ENCODE results near the gene ATXN2.

Gene ATXN2

GRCh38 chr12:111406474-111407376 lies 192.4 kb downstream of the ATXN2 start:
- 1% methylated on average over 28 of the region's 34 CpGs for WGBS
- Histone ChIP-seq H2AK5ac (ENCODE audit: low read length, severe bottlenecking) (peak overlapping the region; percentile 65), H2BK5ac (ENCODE audit: low read depth, low read length, poor library complexity, severe bottlenecking) (peak overlapping the region; percentile 70), H3K36me3 (ENCODE audit: control insufficient read depth in 1 of 2, insufficient read depth in 2 of 2, low read depth in 1 of 2, low read length in 2 of 2) (peaks cover 0 to 8% of the 10 kb centered on the region in 2 experiments), H3K79me1 (replicated peaks; ENCODE audit: low read length, poor library complexity, severe bottlenecking) (no peaks in the 10 kb centered on the region), H3K23ac (ENCODE audit: low read length in 2 of 2) (peak overlapping the region; percentile 91 to 98), H3K18ac (ENCODE audit: low read depth in 1 of 2, low read length in 2 of 2) (peak overlapping the region; percentile 94 to 100), H2BK15ac (ENCODE audit: low read depth, poor library complexity, severe bottlenecking) (peak overlapping the region; percentile 87), H2BK12ac (ENCODE audit: low read length in 2 of 2) (peak overlapping the region in 1 of 2 experiments; percentile 93), H3K4ac (ENCODE audit: low read depth in 1 of 2, low read length in 2 of 2) (peak overlapping the region; percentile 87 to 97), H3K4me3 (ENCODE audit: insufficient read depth in 1 of 2, low read depth in 1 of 2, low read length in 2 of 2) (peak overlapping the region; percentile 92 to 98), H3K27ac (ENCODE audit: low read length, poor library complexity, severe bottlenecking) (peak overlapping the region; percentile 94), H3K14ac (ENCODE audit: low read length in 2 of 2) (peak overlapping the region; percentile 66 to 99), H4K91ac (ENCODE audit: low read length) (peak overlapping the region; percentile 95), H3K4me2 (ENCODE audit: low read length, poor library complexity, severe bottlenecking) (peak overlapping the region; percentile 74), H2BK120ac (ENCODE audit: low read depth, low read length) (peak overlapping the region; percentile 97), H2AFZ (ENCODE audit: low read depth, low read length) (no peak overlapping the region), H3K4me1 (ENCODE audit: control insufficient read depth, insufficient read depth, low read depth, low read length) (peaks cover 49% of the 10 kb centered on the region), H3K9me3 (ENCODE audit: control insufficient read depth, low read length) (no peaks in the 10 kb centered on the region), H3K27me3 (ENCODE audit: control insufficient read depth in 1 of 2, insufficient read depth in 1 of 2, low read length in 2 of 2) (no peaks in the 10 kb centered on the region), H3K9ac (ENCODE audit: low read length) (peak overlapping the region; percentile 93), H4K8ac (ENCODE audit: low read length) (peak overlapping the region; percentile 96)
- peak; percentile 49 for DNase-seq

GRCh38 chr12:111405859-111406473 lies 193.1 kb downstream of the ATXN2 start, which contains the start of gene SH2B3:
SH2B3 (plus strand) TSS chr12:111405923; CDS start chr12:111418146, 12,223 bp downstream.
- peak within 1 kb of the TSS; percentile 93 for H3K9ac ChIP-seq (ENCODE audit: low read length)
- peak within 1 kb of the TSS; percentile 70 for H2BK5ac ChIP-seq (ENCODE audit: low read depth, low read length, poor library complexity, severe bottlenecking)
- DNase-seq: no peak
- no peaks in the 10 kb centered on the region for H3K27me3 ChIP-seq (ENCODE audit: control insufficient read depth in 1 of 2, insufficient read depth in 1 of 2, low read length in 2 of 2)
- peak within 1 kb of the TSS in 1 of 2 experiments; percentile 99 for H3K14ac ChIP-seq (ENCODE audit: low read length in 2 of 2)
- peaks cover 0 to 4% of the 10 kb centered on the region in 2 experiments for H3K36me3 ChIP-seq (ENCODE audit: control insufficient read depth in 1 of 2, insufficient read depth in 2 of 2, low read depth in 1 of 2, low read length in 2 of 2)
- H3K79me1 ChIP-seq (replicated peaks; ENCODE audit: low read length, poor library complexity, severe bottlenecking): peaks cover 3% of the 10 kb centered on the region
- H3K9me3 ChIP-seq (ENCODE audit: control insufficient read depth, low read length): no peaks in the 10 kb centered on the region
- H4K91ac ChIP-seq (ENCODE audit: low read length): peak within 1 kb of the TSS; percentile 95
- peak within 1 kb of the TSS; percentile 96 to 100 for H3K18ac ChIP-seq (ENCODE audit: low read depth in 1 of 2, low read length in 2 of 2)
- H2AFZ ChIP-seq (ENCODE audit: low read depth, low read length): peak within 1 kb of the TSS; percentile 58
- under 1% methylated on average over 25 of the region's 80 CpGs for WGBS
- peak within 1 kb of the TSS; percentile 55 to 93 for H2BK12ac ChIP-seq (ENCODE audit: low read length in 2 of 2)
- H2BK120ac ChIP-seq (ENCODE audit: low read depth, low read length): peak within 1 kb of the TSS; percentile 97
- peak within 1 kb of the TSS; percentile 87 for H2BK15ac ChIP-seq (ENCODE audit: low read depth, poor library complexity, severe bottlenecking)
- H3K23ac ChIP-seq (ENCODE audit: low read length in 2 of 2): peak within 1 kb of the TSS; percentile 91 to 98
- H4K8ac ChIP-seq (ENCODE audit: low read length): peak within 1 kb of the TSS; percentile 96
- H2AK5ac ChIP-seq (ENCODE audit: low read length, severe bottlenecking): peak within 1 kb of the TSS; percentile 65
- H3K4ac ChIP-seq (ENCODE audit: low read depth in 1 of 2, low read length in 2 of 2): peak within 1 kb of the TSS; percentile 87 to 97
- H3K27ac ChIP-seq (ENCODE audit: low read length, poor library complexity, severe bottlenecking): peak within 1 kb of the TSS; percentile 94
- peaks cover 45% of the 10 kb centered on the region for H3K4me1 ChIP-seq (ENCODE audit: control insufficient read depth, insufficient read depth, low read depth, low read length)
- peak within 1 kb of the TSS; percentile 92 to 98 for H3K4me3 ChIP-seq (ENCODE audit: insufficient read depth in 1 of 2, low read depth in 1 of 2, low read length in 2 of 2)
- peak within 1 kb of the TSS; percentile 74 for H3K4me2 ChIP-seq (ENCODE audit: low read length, poor library complexity, severe bottlenecking)

GRCh38 chr12:111405149-111405858 lies 193.8 kb downstream of the ATXN2 start:
- Histone ChIP-seq H2BK5ac (ENCODE audit: low read depth, low read length, poor library complexity, severe bottlenecking) (no peak overlapping the region), H4K91ac (ENCODE audit: low read length) (peak overlapping the region; percentile 88), H3K9ac (ENCODE audit: low read length) (peak overlapping the region; percentile 49), H3K36me3 (ENCODE audit: control insufficient read depth in 1 of 2, insufficient read depth in 2 of 2, low read depth in 1 of 2, low read length in 2 of 2) (peaks cover 0 to 4% of the 10 kb centered on the region in 2 experiments), H3K9me3 (ENCODE audit: control insufficient read depth, low read length) (no peaks in the 10 kb centered on the region), H2BK120ac (ENCODE audit: low read depth, low read length) (peak overlapping the region; percentile 64), H3K14ac (ENCODE audit: low read length in 2 of 2) (no peak overlapping the region), H3K4me1 (ENCODE audit: control insufficient read depth, insufficient read depth, low read depth, low read length) (peaks cover 39% of the 10 kb centered on the region), H3K4me3 (ENCODE audit: insufficient read depth in 1 of 2, low read depth in 1 of 2, low read length in 2 of 2) (peak overlapping the region; percentile 81 to 92), H2BK15ac (ENCODE audit: low read depth, poor library complexity, severe bottlenecking) (peak overlapping the region; percentile 78), H3K23ac (ENCODE audit: low read length in 2 of 2) (peak overlapping the region in 1 of 2 experiments; percentile 54), H3K27ac (ENCODE audit: low read length, poor library complexity, severe bottlenecking) (peak overlapping the region; percentile 71), H3K4me2 (ENCODE audit: low read length, poor library complexity, severe bottlenecking) (peak overlapping the region; percentile 70), H3K4ac (ENCODE audit: low read depth in 1 of 2, low read length in 2 of 2) (peak overlapping the region; percentile 79 to 86), H4K8ac (ENCODE audit: low read length) (peak overlapping the region; percentile 85), H2AK5ac (ENCODE audit: low read length, severe bottlenecking) (no peak overlapping the region), H2AFZ (ENCODE audit: low read depth, low read length) (peak overlapping the region; percentile 58), H2BK12ac (ENCODE audit: low read length in 2 of 2) (peak overlapping the region; percentile 55 to 75), H3K27me3 (ENCODE audit: control insufficient read depth in 1 of 2, insufficient read depth in 1 of 2, low read length in 2 of 2) (no peaks in the 10 kb centered on the region), H3K79me1 (replicated peaks; ENCODE audit: low read length, poor library complexity, severe bottlenecking) (peaks cover 7% of the 10 kb centered on the region), H3K18ac (ENCODE audit: low read depth in 1 of 2, low read length in 2 of 2) (peak overlapping the region; percentile 67 to 96)
- under 1% methylated on average over 48 of the region's 59 CpGs for WGBS
- DNase-seq: peak; percentile 96

Data from mesenchymal stem cell (in vitro differentiated cells and primary cell).